Cerebellar nuclear complex (tissue), 1 donor: ENCODE results near the gene OST4.
"Not testable (repeated sequence)": the region's sequence is repeated elsewhere in the genome, so short reads cannot be mapped to it uniquely, and the experiment has no call there.

Experiments used
- DNase-seq, 2 experiments: peaks; one replicate each; lab custom pipeline; 2025; lab: John Stamatoyannopoulos, UW

Gene OST4

GRCh38 chr2:27079233-27080139 lies 8.0 kb upstream of the OST4 start:
- DNase-seq = no peak

GRCh38 chr2:27078267-27079194 lies 7.1 kb upstream of the OST4 start, which contains the start of gene EMILIN1:
EMILIN1 (plus strand) TSS chr2:27078615; CDS start chr2:27079066, 451 bp downstream.
- DNase-seq = no peak

- no peak for DNase-seq
Observed at GRCh38 chr2:27077231-27077630, 5.8 kb upstream of the OST4 start.

- DNase-seq = no peak
Observed at GRCh38 chr2:27076323-27076722, 4.9 kb upstream of the OST4 start.

- not testable (repeated sequence) for DNase-seq
Observed at GRCh38 chr2:27075566-27075871, 4.1 kb upstream of the OST4 start.

- no peak for DNase-seq
Observed at GRCh38 chr2:27074738-27075565, 3.5 kb upstream of the OST4 start.

GRCh38 chr2:27073782-27074181 lies 2.3 kb upstream of the OST4 start:
- no peak for DNase-seq

- DNase-seq = no peak
Observed at GRCh38 chr2:27072920-27073319, 1.5 kb upstream of the OST4 start.

GRCh38 chr2:27071990-27072830 lies 756 bp upstream of the OST4 start:
- DNase-seq = no peak

GRCh38 chr2:27070653-27071276 lies 689 bp downstream of the OST4 start:
- DNase-seq = no peak

GRCh38 chr2:27069961-27070618 lies 1.4 kb downstream of the OST4 start:
- no peak for DNase-seq

GRCh38 chr2:27069436-27069835 lies 2.0 kb downstream of the OST4 start:
- no peak for DNase-seq

- DNase-seq = no peak
Observed at GRCh38 chr2:27067385-27067784, 4.1 kb downstream of the OST4 start.

GRCh38 chr2:27065128-27065527 lies 6.3 kb downstream of the OST4 start:
- no peak for DNase-seq

GRCh38 chr2:27060323-27060722 lies 11.1 kb downstream of the OST4 start:
- no peak for DNase-seq

- no peak for DNase-seq
Observed at GRCh38 chr2:27059141-27059820, 12.2 kb downstream of the OST4 start.

- DNase-seq = no peak
Observed at GRCh38 chr2:27058210-27058609, 13.2 kb downstream of the OST4 start.

GRCh38 chr2:27057184-27057583 lies 14.3 kb downstream of the OST4 start:
- DNase-seq = no peak

GRCh38 chr2:27054721-27055120 lies 16.7 kb downstream of the OST4 start:
- DNase-seq = no peak
